ENCODE data around the gene COX8A.
A peak's percentile ranks its signal among the peaks of the same experiment; 100 is the strongest.
"Not testable (repeated sequence)": the region's sequence is repeated elsewhere in the genome, so short reads cannot be mapped to it uniquely, and the experiment has no call there.

COX8A gene

DNA sequence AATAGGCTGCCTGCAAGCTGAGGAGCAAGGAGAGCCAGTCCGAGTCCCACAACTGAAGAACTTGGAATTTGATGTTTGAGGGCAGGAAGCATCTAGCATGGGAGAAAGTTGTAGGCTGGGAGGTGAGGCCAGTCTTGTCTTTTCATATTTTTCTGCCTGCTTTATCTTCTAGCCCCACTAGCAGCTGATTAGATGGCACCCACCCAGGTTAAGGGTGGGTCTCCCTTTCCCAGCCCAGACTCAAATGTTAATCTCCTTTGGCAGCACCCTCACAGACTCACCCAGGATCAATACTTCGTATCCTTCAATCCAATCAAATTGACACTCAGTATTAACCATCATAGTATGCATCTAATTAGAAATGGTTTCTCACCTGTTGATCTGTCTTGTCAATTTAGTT lies 5.0 kb upstream of the COX8A start:
- DNase-seq (ENCODE audit: low read depth in 2 of 3, low spot score in 1 of 3) = no peak

DNA sequence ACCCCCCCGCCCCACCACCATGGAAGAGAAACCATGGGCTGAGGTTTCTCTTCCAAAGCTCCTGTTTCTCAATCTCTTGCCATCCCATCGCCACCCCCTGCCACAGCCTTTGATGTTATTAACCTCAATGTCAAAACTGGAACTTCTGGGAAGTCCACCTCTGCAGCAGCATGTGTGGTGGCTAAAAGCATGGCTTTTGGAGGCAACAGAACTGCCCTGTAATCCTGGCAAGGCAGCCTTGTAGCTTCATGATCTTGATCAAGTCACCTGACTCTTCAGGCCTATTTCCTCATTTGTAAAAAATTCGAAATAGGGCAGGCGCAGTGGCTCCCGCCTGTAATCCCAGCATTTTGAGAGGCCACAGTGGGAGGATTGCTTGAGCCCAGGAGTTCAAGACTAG lies 3.5 kb upstream of the COX8A start:
- DNase-seq (ENCODE audit: low read depth in 2 of 3, low spot score in 1 of 3) = no peak

DNA sequence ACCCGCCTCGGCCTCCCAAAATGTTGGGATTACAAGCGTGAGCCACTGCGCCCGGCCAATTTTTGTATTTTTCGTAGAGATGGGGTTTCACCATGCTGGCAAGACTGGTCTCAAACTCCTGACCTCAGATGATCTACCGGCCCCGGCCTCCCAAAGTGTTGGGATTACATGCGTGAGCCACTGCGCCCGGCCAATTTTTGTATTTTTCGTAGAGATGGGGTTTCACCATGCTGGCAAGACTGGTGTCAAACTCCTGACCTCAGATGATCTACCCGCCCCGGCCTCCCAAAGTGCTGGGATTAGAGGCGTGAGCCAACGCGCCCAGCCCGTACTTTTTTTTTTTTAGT lies 535 bp upstream of the COX8A start:
- not testable (repeated sequence) for DNase-seq (ENCODE audit: low read depth in 2 of 3, low spot score in 1 of 3)

DNA sequence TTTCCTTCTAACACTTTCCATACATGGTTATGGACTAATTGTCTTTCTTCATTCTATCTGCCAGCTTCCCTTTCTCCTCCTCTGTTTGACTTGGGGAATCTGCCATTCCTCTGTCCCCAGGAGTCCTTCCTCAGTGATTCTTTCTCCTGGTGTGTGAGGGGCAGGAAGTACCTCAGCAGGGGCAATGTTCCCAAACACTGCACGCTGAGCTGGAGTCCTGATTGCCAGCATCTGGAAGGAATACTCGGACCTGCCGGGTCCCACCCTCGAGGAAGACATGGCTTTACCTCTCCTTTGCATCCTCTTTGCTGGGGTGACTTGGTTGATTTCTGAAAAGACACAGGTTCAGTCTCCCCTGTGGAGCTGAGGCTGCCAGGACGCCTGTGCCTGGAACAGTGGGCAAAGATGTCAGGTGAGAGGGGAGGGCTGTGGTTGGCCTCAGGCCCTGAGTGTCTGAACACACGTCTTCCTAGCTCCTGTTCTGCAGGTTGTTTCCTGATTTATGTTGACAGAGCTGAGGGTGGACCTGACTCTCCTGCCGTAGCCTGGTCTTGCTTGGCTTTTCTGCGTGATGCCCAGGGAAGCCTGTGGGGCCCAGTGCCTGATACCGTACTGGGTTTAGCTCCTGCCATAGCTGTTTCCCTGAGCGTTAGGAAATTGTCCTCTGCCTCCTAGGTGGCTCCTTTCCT lies 4.3 kb downstream of the COX8A start:
- no peak for DNase-seq (ENCODE audit: low read depth in 2 of 3, low spot score in 1 of 3)

DNA sequence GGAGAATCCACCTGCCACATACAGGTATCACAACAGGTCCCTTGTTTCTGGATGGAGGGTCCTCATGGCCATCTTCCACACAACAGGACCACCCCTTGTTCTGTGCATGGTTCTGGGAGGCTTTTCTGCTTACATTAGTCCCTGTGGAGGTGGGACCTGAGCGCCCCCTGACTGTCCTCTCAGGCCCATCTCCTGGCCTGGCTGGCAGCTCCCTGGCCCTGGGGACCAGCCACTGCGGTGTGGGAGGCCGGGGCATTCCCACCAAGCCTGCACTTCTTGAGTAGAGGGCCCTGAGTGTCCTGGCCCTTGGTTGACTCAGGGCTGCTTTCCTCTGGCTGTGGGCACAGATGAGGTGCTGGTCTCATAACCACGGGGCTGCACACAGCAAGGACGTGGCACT lies 5.0 kb downstream of the COX8A start:
- no peak for DNase-seq (ENCODE audit: low read depth in 2 of 3, low spot score in 1 of 3)

DNA sequence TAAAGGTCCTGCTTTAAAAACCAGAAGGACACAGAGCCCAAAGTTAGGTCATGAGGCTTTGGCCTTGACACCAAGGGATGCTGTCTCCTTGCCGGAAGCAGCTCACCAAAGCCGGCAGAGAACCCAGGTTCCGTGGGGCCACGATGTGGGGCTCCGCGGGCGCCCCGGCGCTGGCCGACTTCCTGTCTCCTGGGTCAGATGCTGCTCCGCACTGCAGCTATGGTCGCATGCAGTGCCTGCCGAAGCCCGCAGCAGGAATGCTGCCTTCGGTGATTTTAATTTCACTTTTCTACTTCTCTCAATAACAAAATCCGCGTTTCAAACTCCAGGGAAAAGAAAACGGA lies 11.4 kb downstream of the COX8A start:
- peak; percentile 42 to 62 (median 56) for DNase-seq (ENCODE audit: low read depth in 2 of 3, low spot score in 1 of 3)

DNA sequence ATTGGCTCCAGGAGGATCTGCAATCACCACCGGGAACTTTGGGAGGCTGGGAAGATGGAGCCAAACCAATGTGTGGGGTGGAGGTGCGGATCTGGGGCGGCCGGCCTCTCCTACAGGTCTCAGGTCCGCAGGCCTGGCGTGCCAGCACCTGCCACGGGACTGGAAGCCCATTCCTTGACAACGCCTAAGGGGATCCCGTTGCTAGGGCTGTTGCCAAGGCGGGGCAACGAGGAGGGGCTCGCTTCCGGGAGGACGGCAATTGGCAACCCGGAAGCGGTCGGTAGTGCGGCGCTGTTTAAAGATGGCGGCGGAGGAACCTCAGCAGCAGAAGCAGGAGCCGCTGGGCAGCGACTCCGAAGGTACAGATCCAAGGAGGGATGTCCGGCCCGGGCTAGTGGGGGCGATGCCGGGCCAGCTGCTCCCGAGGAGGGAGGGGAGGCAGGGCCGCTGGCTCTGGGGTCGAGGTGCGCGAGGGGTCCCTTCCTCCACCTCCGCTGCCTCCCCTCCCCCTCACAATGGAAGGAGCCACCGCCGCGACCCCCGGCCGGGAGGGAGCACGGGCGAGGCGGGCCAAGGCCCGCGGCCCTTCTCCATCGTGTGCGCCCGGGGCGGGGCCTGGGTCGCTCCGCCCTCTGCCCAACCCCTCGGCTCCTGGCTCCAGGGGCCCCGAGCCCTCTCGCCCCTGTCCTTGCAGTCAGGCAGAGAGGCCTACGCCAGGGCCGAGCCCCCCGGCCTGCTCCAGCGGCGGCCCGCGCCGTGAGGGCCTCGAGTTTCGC lies 11.9 kb downstream of the COX8A start, which contains the start of gene OTUB1:
Gene OTUB1, plus strand, starts transcription at position 283 of the 776 bp plus-strand sequence. Its CDS starts 19 bp downstream, at position 302.
- peak; percentile 76 to 83 (median 81) for DNase-seq (ENCODE audit: low read depth in 2 of 3, low spot score in 1 of 3)

DNA sequence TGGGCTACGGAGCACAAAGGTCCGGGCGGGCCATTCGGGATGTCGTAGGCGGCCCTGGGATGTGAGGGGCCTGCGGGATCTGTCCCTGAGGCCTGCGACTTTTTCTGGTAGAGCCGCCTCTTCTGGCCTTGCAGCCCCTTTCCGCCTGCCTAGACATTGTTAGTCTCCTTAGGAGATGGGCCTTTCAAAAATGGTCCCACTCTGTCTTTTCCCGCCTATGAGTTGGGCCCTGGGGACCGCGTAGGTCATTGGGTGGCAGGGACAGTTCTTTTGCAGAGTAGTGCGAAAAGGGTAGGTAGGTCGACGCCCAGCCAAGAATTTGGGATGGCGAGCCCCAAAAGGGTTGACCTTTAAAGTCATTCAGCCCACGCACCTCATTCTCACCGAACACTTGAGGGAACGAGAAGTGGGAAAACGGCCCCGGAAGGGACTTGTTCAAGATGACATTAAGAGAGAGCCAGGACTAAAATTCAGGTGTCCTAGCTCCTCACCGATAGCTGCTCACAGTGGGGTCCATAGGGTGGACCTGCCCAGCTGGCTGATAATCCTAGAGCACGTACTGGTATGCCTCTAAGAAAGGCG lies 12.6 kb downstream of the COX8A start:
- no peak for DNase-seq (ENCODE audit: low read depth in 2 of 3, low spot score in 1 of 3)

DNA sequence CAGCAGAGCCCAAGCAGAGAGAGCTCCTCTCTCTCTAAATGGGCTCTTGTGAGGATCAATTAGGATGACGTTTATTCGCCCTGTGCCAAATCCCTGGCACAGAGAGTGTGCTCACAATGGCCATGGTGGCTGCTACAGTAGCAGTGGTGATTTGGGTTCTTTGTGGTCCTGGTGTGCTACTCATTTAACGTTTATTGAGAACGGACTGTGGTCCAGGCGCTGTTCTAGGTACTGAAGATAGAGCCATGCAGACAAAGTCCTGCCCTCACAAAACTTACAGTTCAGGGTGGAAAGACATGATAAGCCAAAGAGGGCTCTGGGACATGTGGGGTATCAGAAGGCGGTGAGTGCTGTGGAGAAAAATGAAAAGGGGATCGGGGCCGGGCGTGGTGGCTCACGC lies 17.1 kb downstream of the COX8A start:
- DNase-seq (ENCODE audit: low read depth in 2 of 3, low spot score in 1 of 3) = no peak

DNA sequence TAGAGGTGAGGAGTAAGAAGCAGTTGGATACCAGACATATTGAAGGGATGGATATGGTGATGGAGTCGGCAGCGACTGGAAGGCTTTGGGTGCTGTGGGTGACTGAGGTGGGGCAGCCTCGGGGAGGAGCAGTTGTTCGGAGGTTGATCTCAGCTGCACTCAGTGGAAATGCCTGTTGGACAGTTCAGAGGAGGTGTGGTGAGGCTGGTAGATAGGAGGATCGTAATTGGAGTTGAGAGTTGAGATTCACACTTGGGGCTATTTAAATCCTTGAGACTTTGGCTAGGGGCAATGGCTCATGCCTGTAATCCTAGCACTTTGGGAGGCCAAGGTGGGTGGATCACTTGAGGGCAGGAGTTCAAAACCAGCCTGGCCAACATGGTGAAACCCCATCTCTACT lies 18.7 kb downstream of the COX8A start:
- no peak for DNase-seq (ENCODE audit: low read depth in 2 of 3, low spot score in 1 of 3)

DNA sequence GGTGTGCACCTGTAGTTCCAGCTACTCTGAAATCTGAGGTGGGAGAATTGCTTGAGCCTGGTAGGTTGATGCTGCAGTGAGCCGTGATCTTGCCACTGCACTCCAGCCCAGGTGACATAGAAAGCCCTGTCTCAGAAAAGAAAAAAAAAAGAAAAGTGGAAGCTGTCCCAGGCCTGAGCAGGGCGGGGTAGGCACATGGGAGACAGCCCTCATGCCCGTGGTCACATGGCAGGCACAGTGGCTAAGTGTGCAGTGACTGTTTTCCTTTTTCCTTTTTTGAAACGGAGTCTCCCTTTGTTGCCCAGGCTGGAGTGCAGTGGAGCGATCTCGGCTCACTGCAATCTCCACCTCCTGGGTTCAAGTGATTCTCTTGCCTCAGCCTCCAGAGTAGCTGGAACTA lies 19.6 kb downstream of the COX8A start:
- no peak for DNase-seq (ENCODE audit: low read depth in 2 of 3, low spot score in 1 of 3)

DNA sequence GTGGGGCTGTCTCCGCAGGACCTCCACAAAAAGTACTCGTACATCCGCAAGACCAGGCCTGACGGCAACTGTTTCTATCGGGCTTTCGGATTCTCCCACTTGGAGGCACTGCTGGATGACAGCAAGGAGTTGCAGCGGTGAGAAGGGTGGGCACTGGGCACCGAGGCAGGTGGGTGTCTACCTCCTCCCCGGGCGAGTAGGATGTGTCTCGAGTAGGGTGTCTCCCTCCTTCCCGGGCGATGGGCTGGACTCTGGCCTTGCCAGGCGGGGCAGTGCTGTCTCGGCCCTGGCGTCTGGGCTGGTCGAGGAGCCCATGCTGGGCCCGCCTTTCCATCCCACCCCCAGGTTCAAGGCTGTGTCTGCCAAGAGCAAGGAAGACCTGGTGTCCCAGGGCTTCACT lies 22.1 kb downstream of the COX8A start:
- no peak for DNase-seq (ENCODE audit: low read depth in 2 of 3, low spot score in 1 of 3)

DNA sequence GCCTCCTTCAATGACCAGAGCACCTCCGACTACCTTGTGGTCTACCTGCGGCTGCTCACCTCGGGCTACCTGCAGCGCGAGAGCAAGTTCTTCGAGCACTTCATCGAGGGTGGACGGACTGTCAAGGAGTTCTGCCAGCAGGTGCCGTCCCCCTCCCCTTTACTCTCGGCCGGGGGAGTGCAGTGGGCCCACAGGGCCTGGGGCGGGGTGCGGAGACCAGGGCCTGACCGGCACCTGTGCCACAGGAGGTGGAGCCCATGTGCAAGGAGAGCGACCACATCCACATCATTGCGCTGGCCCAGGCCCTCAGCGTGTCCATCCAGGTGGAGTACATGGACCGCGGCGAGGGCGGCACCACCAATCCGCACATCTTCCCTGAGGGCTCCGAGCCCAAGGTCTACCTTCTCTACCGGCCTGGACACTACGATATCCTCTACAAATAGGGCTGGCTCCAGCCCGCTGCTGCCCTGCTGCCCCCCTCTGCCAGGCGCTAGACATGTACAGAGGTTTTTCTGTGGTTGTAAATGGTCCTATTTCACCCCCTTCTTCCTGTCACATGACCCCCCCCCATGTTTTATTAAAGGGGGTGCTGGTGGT lies 22.8 kb downstream of the COX8A start:
- DNase-seq (ENCODE audit: low read depth in 2 of 3, low spot score in 1 of 3) = no peak

DNA sequence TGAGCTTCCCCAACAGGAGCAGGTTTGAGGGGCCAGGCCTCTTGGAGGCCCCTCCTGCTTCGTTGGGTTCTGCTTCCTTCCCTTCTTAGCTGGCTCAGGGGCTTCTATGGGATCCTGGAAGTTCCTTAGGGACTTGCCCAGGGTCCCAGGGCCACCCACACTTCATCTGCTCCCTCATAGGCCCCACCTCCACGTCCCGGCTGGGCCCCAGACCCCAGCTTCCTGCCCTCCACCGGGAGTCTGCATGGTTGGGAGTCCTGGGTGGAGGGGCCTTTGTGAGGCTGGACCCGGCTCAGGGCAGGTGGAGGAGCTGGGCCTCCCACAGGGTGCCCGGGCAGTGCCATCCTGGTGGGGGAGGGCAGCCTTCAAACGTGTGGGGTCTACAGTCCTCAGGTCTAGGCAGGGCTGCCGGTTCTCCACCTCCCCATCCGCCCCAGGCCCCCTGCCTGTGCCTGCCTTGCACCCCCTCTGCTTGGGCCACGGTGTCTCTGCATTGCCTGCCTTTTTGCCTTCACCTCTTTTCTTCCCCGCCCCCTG lies 23.4 kb downstream of the COX8A start:
- no peak for DNase-seq (ENCODE audit: low read depth in 2 of 3, low spot score in 1 of 3)

DNA sequence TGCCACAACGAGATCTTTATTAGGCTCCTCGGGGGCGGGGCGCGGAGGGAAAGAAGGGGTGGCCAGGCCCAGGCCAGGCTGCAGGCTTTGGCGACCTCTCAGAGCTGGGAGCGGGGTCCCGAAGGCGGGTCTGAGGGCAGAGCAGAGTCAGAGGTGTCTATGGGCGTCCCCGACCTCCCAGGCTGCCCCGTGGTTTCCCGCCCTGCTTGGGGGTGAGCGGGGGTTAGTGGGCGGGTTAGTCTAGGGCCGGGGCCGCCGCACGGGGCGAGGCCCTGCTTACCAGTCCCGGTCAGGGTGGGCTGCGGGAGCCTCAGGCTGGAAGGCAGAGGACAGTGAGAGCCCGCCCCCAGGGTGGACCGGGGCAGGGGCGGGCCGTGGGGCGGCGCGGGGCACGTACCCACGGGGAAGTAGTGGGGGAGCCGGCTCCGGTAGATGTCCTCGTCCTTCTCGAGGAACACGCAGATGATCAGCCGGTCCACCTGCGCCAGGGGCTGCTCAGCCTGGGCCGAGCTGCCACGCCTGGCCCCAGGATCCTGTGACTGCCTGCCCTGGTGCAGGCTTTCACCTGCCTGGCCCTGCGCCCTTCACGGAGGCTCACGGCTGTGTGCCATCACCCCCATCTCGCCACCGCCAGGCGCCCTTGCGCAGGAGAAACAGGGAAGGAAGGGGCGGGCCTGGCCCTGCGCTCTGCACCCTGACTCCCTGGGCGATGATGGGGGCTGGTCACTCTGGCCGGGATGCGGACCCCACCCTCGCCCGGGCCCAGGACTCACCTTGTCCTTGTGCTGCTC lies 24.3 kb downstream of the COX8A start:
- no peak for DNase-seq (ENCODE audit: low read depth in 2 of 3, low spot score in 1 of 3)

DNA sequence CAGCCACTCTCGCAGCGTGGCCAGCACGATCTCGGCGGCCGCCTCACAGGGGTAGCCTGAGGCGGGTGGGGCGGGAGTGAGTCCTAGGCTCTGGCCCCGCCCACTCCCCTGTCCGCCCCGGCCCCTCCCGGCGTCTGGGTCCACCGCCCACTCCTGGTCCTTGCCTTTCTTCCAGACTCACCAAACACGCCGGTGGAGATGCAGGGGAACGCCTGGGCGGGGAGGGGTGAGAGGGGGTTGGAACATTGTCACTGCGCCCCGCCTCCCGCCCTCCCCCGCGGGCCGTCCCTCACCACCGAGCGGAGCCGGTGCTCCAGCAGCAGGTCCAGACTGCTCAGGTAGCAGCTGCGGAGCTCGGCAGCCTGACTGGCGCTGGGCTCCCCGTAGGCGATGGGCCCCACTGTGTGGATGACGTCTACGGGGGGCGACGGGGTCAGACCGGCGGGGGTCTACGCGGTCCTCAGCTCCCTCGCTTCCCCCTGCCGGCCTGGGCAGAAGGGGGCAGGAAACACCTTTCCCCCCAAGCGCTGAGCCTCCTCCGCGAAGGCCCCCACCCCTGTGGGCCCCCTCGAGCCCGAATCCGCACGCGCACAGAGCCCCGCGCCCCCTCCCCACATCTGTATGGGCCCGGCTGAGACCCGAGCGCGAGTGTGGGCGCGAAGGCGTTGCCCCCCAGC lies 25.1 kb downstream of the COX8A start:
- peak; percentile 31 to 55 (median 46) for DNase-seq (ENCODE audit: low read depth in 2 of 3, low spot score in 1 of 3)

DNA sequence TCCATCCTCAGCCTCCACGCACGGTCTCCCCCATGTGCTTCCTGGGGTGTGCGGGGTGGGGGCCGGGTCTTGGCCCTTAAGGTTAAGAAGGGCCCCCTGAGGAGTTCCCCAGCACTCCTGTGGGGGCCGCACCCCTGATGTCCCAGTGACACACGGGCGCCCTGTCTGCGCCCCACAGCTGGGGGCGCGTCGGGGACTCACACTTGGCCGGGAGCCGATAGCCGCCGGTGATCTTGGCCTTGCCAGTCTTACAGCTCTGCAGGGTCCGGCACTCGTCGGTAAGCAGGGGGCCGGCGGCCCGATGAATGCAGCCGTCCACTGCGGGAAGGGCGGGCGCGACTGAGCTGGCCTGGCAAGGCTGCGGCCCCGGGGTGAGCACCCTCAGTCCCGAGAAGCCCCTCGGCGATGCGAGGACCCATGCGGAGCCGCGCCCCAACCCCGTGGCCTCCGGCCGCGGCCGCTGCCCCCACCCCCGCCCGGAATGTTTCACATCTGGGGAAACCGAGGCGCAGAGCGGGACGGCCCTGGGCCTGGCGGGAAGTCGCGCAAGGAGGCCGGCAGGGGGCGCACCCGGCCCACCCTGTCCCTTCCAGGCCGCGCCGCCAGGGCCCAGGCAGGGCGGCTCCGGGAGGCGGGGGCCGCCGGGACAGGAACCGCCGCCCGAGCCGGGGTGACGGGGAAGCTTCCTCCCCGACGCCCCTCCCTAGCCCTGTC lies 25.8 kb downstream of the COX8A start:
- peak; percentile 26 to 74 (median 53) for DNase-seq (ENCODE audit: low read depth in 2 of 3, low spot score in 1 of 3)

DNA sequence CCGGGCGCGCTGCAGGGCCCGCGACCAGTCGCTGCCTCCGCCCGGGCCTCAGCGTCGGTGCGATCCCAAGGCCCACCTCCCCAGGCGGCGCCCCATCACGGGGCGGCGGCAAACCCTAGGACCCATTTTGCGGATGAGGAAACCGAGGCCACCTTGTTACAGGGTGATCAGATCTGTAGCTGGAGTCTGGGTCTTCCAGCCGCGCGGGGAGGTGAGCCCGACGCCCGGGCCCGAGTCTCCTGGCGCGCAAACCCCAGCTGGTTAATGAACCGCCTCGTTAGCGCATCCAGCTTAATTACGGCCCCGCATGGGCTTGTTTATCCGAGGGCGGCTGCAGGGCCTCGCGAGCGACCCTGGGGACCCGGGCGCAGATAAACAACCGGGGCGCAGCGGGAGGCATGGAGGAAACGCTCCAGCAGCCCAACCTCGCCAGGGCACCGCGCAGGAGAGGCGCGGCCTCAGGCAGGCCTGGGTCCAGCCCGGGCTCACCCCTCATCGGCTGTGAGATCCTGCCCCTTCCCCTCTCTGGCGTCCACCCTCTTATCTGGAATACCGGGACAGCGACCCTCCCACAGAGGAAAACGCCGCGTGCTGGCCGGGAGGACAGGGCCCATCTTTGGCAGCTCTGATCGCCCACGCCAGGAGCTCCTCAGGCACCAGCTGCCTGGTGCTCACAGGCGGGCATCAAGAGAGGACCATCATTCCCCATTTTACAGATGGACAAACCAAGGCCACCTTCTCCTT lies 26.5 kb downstream of the COX8A start:
- no peak for DNase-seq (ENCODE audit: low read depth in 2 of 3, low spot score in 1 of 3)

Measured in stimulated activated CD4-positive, alpha-beta T cell treated with anti-CD3 and anti-CD28 coated beads, Interleukin-12 subunit alpha, Interleukin-12 subunit beta, amount 100 ng/mL, for 48 hours (primary cell).